HG02678 (cell line): Measurements from ENCODE around the gene DNAJC10.

Experiments used
- ATAC-seq: cut with Tn5 transposase; IDR thresholded peaks from one replicate; pipeline ENCODE4 v1.9.1; 2021; ENCODE audit warnings: mild to moderate bottlenecking, moderate library complexity; ENCODE audit not compliant: unreplicated experiment

Gene DNAJC10

DNA sequence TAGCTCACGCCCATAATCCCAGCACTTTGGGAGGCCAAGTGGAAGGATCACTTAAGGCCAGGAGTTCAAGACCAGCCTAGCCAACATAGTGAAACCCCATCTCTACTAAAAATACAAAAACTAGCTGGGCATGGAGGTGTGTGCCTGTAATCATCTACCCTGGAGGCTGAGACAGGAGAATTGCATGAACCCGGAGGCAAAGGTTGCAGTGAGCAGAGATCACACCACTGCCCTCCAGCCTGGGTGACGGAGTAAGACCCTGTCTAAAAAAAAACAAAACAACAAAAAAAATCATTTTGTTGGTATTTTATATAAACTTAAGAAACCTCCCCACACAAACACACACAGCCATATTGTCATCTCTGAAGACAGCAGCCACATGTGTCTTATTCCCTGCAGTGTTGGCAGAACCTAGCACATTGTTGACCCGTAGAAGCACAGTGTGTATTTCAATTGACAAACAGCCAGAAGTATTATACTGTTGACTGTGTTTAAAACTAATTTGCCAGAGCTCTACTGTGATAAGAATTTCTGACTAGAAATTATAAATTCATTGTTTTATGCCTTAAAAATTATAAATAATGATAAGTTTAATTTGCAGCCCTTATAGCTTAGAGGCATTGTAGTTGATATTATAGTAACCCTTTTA, 68.1 kb downstream of the DNAJC10 start:
- no peak for ATAC-seq

GRCh38 chr2:182784777-182785176, 68.7 kb downstream of the DNAJC10 start:
- ATAC-seq = no peak

DNA sequence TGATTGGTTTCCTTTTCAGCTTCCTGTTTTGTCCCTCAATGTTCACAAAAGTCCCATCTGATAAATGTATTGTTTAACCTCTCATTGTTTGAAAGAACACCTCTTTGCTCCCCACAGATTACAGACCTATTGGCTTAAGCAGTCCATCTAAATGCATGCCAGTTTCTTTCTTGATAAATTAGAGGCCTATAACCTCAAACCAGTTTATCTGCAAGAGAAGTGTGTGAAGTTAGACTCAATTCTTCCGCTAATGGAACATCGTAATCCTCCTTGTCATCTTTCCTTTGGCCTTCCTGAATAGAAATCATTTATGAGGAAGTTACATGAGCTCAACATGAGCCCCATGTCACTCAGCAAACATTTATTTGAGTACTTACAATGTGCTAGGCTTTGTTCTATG, 76.4 kb downstream of the DNAJC10 start:
- no peak for ATAC-seq

- ATAC-seq = no peak
These were observed 82.7 kb downstream of the DNAJC10 start for GRCh38 chr2:182798736-182799135.

DNA sequence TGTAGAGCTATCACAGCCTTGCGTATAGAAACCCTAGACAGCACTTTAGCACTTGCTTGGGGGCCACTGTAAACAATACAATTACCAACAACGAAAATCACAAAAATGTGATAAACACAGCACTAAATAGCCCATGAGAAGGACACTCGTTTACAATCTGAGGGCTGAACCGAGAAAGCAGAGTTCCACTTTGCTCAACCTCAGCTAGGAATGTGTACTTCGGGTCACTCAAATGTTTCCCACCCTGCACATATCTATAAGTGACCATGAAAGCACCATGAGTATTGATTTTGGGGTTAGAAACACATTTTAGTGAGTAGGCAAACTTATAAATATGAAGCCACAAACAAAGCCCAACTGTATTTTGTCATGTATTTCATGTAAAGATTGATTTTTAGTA, 88.1 kb downstream of the DNAJC10 start:
- no peak for ATAC-seq

DNA sequence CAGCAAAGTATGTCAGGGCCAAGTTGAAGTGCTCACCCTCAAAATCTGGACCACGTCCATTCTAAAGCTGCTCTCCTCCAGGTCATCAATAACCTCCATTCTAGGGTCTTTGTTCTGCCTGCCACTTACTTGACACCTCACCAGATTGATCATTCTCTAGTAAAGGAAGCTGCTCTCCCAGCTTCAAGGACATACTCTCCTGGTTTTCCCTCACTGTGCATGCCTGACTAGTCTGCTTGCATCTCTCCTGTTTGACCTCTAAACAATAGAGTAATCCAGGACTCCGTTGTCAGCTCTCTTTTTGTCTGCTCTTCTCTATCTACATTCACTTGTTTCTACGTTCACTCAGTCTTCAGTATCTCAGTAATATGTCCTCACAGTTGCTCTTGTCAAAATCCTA, 91.3 kb downstream of the DNAJC10 start:
- no peak for ATAC-seq

DNA sequence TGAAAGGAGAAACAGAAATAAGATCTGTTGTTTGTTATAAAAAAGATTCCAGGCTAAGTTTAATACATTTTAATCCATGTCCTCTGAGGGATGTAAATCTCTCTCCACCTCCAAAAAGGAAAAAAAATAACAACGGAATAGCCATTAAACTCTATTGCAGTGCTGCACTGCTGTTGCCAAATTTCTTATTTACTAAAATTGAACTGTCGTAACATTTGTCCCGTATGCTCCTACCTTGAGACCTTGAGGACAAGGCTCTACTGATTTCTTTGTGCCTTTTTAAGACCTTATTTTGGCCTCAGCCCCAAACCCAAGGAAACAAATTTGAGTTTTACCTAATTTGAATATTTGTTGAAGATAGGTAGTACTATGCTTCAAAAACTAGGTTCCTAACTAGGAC, 94.0 kb downstream of the DNAJC10 start:
- ATAC-seq = no peak

DNA sequence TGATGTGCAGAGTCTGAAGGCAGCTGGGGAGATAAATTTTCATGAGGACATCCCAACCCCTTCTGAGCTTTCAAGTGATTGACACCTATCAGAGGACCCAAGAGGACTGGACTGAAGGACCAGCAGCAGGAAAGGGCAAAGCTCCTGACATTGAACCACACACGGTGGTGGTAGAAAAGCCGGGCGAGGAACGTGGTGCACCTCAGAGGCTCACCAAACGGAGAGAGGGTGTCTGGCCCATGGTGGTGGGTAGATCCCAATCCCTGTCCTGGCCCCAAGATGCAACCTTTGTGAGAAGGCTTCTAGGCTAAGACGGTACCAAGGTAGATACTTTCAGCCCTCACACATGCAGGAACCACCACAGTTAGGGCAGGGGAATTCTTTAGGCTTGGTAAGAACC, 98.3 kb downstream of the DNAJC10 start:
- no peak for ATAC-seq

DNA sequence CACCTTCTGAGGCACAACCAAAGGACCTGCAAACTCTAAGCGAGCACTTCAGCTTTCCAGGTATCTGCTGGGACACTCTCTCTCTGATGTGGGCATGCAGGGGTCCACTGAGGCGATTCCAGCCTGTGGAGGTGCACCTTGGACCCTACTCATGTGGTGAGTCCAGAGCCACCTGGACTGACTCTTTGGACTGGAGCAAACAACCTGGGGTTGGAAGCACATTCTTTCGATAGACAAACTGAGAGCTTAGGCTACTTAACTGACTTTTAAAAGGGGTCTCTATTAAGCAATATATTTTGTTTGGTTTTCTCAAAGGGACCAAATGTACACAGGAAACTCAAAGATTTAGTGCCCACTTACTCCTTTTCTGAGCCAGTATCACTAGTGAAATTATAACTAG, 98.7 kb downstream of the DNAJC10 start:
- ATAC-seq = no peak

DNA sequence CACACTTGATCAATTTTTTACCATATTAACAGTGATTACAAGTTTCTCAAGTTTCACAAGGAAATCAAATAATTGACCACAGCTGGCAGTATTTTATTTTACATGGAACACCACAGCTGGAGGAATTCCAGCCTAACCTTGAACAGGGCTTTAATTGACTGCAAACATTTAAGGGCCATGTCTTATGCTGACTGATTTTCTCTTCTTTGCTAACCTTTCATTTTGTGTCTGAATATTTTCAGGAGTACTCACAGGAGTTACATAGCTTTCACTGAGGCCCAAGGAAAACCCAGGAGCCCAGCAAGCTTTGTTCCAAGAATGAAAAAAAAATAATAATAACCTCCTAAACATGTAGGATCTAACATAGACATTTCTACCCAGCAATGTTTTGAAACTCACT, 100.8 kb downstream of the DNAJC10 start:
- no peak for ATAC-seq

- no peak for ATAC-seq
These were observed 101.5 kb downstream of the DNAJC10 start for GRCh38 chr2:182817558-182817957.

GRCh38 chr2:182818501-182818900, 102.4 kb downstream of the DNAJC10 start:
- no peak for ATAC-seq

- ATAC-seq = no peak
These were observed 102.9 kb downstream of the DNAJC10 start for GRCh38 chr2:182818925-182819324.

- no peak for ATAC-seq
These were observed 103.4 kb downstream of the DNAJC10 start for GRCh38 chr2:182819412-182819811.

DNA sequence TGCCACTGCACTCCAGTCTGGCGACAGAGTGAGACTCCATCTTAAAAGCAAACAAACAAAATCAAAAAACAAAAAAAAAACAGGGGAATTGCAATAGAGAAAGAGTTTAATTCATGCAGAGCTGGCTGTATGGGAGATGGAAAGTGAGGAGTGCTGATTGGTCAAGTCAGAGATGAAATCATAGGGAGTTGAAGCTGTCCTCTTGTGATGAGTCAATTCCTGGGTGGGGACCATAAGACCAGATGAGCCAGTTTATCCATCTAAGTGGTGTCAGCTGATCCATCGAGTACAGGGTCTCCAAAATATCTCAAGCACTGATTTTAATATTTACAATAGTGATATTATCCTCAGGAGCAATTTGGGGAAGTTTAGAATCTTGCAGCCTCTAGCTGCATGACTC, 105.1 kb downstream of the DNAJC10 start:
- ATAC-seq = no peak

DNA sequence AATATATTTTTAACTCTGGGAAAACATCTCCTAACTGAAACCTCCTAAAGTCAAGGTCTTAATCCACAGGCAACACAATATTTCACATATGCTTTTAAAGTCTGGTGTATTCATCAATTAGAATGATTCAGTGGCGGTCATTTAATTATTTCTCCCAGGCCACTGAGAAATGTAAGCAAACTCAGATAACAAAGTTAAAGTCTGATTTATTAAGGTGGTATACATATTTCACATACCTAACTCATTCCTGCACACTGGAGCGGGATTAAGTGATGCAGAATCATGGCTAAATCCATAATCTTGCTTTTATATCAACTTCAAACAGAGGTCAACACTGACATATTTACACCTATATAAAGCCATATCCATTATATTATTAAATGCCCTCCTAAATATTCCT, 106.7 kb downstream of the DNAJC10 start:
- no peak for ATAC-seq

GRCh38 chr2:182824056-182824766, 108.2 kb downstream of the DNAJC10 start:
- no peak for ATAC-seq

- no peak for ATAC-seq
These were observed 108.7 kb downstream of the DNAJC10 start for GRCh38 chr2:182824767-182825158.

DNA sequence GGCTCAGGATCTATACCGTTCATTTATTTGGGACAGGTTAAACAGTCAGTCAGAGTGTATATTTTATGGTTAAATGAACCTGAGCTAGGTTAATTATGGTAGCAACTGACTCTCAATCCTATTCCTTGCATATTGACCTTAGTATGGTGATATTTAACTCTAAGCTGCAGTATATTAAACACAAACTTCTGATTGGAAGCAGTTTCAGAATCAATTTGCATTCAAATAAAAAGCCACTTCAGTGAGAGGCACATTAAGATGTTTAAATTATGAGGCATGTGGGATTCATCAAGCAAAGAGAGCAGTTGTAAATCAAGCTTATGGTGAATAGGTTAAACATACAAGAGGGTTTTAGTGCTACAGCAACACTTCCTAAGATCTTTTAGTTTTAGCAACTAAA, 110.0 kb downstream of the DNAJC10 start:
- ATAC-seq = no peak

DNA sequence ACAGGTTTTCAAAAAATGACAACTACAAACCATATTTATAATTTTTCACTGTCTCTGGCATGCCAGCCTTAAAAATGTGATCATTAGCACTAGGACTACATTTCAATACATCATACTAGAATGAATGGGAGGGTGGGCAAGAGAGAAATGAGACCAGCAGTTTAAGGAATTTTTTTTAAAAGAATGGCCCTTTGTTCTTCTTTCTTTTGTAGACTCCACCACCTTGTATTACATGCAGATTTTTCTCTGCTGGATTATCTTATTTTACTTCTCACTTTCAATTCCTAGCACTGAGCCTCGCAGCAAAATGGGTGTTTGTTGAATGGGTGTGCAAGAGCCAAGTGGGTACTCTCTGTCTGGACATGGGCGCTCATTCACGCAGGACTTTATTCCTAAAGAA, 110.4 kb downstream of the DNAJC10 start:
- ATAC-seq = no peak

- no peak for ATAC-seq
These were observed 111.3 kb downstream of the DNAJC10 start for GRCh38 chr2:182827182-182827879.

DNA sequence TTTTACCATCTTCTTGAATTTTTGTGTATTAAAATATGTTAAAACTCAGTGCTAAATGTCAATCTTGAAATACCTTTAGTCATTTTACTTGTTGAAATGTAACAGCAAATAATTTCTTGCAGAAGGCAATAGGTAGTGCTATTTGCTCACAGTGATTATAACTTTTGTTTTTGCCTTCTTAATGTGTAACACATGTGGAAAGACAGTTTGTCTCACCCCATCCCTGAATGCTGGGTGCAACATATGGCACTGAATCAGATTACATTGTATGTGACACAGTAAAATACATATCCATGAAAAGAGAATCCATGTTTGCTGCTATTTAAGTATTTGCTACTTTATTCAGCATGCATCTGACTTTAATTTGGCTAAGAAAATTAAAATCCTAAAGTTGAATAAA, 115.0 kb downstream of the DNAJC10 start:
- no peak for ATAC-seq
